Dedifferentiated amniotic fluid mesenchymal stem cell (primary cell): ENCODE data around the gene HS1BP3.
A peak's percentile ranks its signal among the peaks of the same experiment; 100 is the strongest.

Source experiments
- DNase-seq: peaks from one replicate; pipeline ENCODE4 v3.0.0-alpha.2; 2016; ENCODE audit errors: extremely low spot score

The HS1BP3 gene

GRCh38 chr2:20645761-20646160 lies 5.1 kb downstream of the HS1BP3 start:
- DNase-seq, result no peak

GRCh38 chr2:20645301-20645701 lies 5.6 kb downstream of the HS1BP3 start:
- no peak for DNase-seq

GRCh38 chr2:20643826-20644225 lies 7.1 kb downstream of the HS1BP3 start:
- no peak for DNase-seq

GRCh38 chr2:20643060-20643459 lies 7.8 kb downstream of the HS1BP3 start:
- DNase-seq, result no peak

GRCh38 chr2:20642055-20642971 lies 8.6 kb downstream of the HS1BP3 start:
- peak; percentile 40 for DNase-seq

GRCh38 chr2:20641123-20641985 lies 9.5 kb downstream of the HS1BP3 start:
- DNase-seq, result no peak

- DNase-seq, result no peak
Observed at GRCh38 chr2:20640411-20641122, 10.3 kb downstream of the HS1BP3 start.

- no peak for DNase-seq
Observed at GRCh38 chr2:20638646-20639430, 12.1 kb downstream of the HS1BP3 start.

GRCh38 chr2:20638014-20638413 lies 12.9 kb downstream of the HS1BP3 start:
- no peak for DNase-seq

GRCh38 chr2:20637147-20637546 lies 13.8 kb downstream of the HS1BP3 start:
- no peak for DNase-seq

- peak; percentile 66 for DNase-seq
Observed at GRCh38 chr2:20635675-20636584, 15.0 kb downstream of the HS1BP3 start.

GRCh38 chr2:20635113-20635510 lies 15.8 kb downstream of the HS1BP3 start:
- no peak for DNase-seq

- peak; percentile 19 for DNase-seq
Observed at GRCh38 chr2:20634507-20635112, 16.3 kb downstream of the HS1BP3 start.

GRCh38 chr2:20633794-20634506 lies 16.9 kb downstream of the HS1BP3 start:
- no peak for DNase-seq

- DNase-seq, result no peak
Observed at GRCh38 chr2:20633001-20633400, 17.9 kb downstream of the HS1BP3 start.

GRCh38 chr2:20632446-20632990 lies 18.4 kb downstream of the HS1BP3 start:
- DNase-seq, result no peak

- no peak for DNase-seq
Observed at GRCh38 chr2:20631617-20632307, 19.1 kb downstream of the HS1BP3 start.

- DNase-seq, result no peak
Observed at GRCh38 chr2:20630967-20631366, 19.9 kb downstream of the HS1BP3 start.
